Activated CD4-positive, alpha-beta T cell treated with anti-CD3 and anti-CD28 coated beads, Interleukin-2, amount 10 ng/mL, durations not matched to agents 7 days and 5 days (primary cell): Measurements from ENCODE around the gene IFITM1. TPM values are rescaled to one million over a fixed set of nuclear protein-coding genes. Genes with fewer than 3 reads are reported as not detected.
"Not testable (repeated sequence)": the region's sequence is repeated elsewhere in the genome, so short reads cannot be mapped to it uniquely, and the experiment has no call there.

Source experiments
- CTCF ChIA-PET: fragments of 350-600 bp; sonication (Branson Sonifier 250); formaldehyde crosslinking; loops from one replicate; lab custom pipeline; 2021; ENCODE audit warnings: antibody characterized with exemption; lab: Charles Lee
- POLR2A ChIA-PET: fragments of 350-600 bp; sonication (Branson Sonifier 250); formaldehyde crosslinking; loops from one replicate; lab custom pipeline; 2021; ENCODE audit warnings: antibody characterized with exemption; lab: Charles Lee
- DNase-seq: peaks from one replicate; pipeline ENCODE4 v3.0.0-alpha.2; 2020
- H3K27ac Mint-ChIP-seq: one replicate; pipeline ENCODE4 v1.8.0; 2021; ENCODE audit warnings: mild to moderate bottlenecking, moderate library complexity, mixed read lengths
- H3K27me3 Mint-ChIP-seq: one replicate; pipeline ENCODE4 v1.8.0; 2021; ENCODE audit warnings: mixed read lengths
- H3K36me3 Mint-ChIP-seq: one replicate; pipeline ENCODE4 v1.8.0; 2021; ENCODE audit warnings: low read depth, mixed read lengths
- H3K4me1 Mint-ChIP-seq: one replicate; pipeline ENCODE4 v1.8.0; 2021; ENCODE audit warnings: mixed read lengths
- H3K4me3 Mint-ChIP-seq: one replicate; pipeline ENCODE4 v1.8.0; 2021; ENCODE audit warnings: mild to moderate bottlenecking, moderate library complexity, mixed read lengths
- H3K9me3 Mint-ChIP-seq: one replicate; pipeline ENCODE4 v1.8.0; 2021; ENCODE audit warnings: mixed read lengths
- total RNA-seq, 2 experiments: library from RNA; stranded (reverse); gene quantifications; one replicate each; pipeline ENCODE4 v1.2.3, GENCODE V29; 2021

Gene IFITM1
- 1,000 to 10,000 TPM; 1,306 to 1,465 TPM for total RNA-seq

DNA sequence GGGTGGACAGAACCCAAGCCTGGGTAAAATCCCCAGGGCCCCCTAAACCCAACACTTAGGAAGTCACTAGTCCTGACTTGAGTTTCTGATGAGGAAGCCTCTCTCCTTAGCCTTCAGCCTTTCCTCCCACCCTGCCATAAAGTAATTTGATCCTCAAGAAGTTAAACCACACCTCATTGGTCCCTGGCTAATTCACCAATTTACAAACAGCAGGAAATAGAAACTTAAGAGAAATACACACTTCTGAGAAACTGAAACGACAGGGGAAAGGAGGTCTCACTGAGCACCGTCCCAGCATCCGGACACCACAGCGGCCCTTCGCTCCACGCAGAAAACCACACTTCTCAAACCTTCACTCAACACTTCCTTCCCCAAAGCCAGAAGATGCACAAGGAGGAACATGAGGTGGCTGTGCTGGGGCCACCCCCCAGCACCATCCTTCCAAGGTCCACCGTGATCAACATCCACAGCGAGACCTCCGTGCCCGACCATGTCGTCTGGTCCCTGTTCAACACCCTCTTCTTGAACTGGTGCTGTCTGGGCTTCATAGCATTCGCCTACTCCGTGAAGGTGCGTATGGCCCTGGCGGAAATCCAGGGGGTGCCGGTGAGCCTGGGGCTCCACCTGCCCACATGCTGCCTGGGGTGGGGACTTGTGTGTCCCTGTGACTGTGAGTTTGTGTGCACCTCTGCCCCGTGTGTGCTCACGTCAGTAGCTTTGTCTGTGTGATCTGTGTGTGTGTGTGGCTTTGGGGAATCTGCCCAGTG, at the start of gene IFITM1:
IFITM1 (plus strand) TSS at position 254 of the 767 bp plus-strand sequence; CDS start at position 385, 131 bp downstream.
- Mint-ChIP-seq H3K27me3 (no peaks in the 10 kb centered on the region), H3K4me3 (peak within 1 kb of the TSS; percentile 92), H3K9me3 (no peaks in the 10 kb centered on the region), H3K36me3 (peaks cover 50% of the 10 kb centered on the region), H3K4me1 (peaks cover 21% of the 10 kb centered on the region), H3K27ac (peak within 1 kb of the TSS; percentile 99)
- CTCF ChIA-PET: no interaction called here
- POLR2A ChIA-PET: interaction anchor here (1.4 kb wide), 1 partner anchor 107 kb away, joined by 4 read pairs; the partner anchor contains the start of genes BET1L and RIC8A
- DNase-seq: peak; percentile 85

DNA sequence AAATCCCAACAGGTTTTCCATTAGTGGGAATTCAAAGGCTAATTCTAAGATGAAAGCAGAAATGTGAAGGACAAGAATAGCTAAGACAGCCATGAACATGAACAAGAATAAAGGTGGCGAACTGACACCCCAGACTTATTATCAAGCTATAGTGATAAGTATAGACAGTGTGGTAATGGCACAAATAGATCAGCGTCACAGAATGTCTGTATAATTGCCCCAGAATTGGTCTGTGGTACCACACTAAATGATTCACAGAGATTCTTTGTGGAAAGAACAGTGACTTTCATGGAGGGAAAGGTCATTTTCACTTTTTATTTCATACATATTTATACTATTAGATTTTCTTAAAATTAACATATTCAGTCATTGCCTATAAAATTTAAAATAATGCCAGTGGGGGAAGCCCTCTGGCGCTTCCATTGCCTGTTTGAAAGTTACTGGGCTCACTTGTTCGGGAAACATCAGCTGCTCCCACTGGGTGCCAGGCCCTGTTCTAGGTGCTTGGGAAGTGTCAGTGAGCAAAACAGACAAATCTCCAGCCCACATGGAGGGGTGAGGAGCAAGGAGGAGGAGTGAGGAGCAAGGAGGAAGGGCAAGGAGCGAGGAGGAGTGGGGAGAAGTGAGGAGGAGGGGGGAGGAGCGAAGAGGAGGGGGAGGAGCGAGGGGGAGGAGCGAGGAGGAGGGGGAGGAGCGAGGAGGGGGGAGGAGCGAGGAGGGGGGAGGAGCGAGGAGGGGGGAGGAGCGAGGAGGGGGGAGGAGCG, 47.0 kb upstream of the IFITM1 start:
- peak; percentile 33 for DNase-seq
- Mint-ChIP-seq H3K4me3 (peak overlapping the region; percentile 67), H3K36me3 (peaks cover 18% of the 10 kb centered on the region), H3K4me1 (peaks cover 39% of the 10 kb centered on the region), H3K27me3 (no peaks in the 10 kb centered on the region), H3K27ac (peak overlapping the region; percentile 78), H3K9me3 (no peaks in the 10 kb centered on the region)
- ChIA-PET CTCF (interaction anchor here (1.0 to 2.3 kb wide), 5 partner anchors 13 to 252 kb away, joined by 3 to 7 read pairs (median 3); no protein-coding TSS in a partner anchor), POLR2A (no interaction called here)

DNA sequence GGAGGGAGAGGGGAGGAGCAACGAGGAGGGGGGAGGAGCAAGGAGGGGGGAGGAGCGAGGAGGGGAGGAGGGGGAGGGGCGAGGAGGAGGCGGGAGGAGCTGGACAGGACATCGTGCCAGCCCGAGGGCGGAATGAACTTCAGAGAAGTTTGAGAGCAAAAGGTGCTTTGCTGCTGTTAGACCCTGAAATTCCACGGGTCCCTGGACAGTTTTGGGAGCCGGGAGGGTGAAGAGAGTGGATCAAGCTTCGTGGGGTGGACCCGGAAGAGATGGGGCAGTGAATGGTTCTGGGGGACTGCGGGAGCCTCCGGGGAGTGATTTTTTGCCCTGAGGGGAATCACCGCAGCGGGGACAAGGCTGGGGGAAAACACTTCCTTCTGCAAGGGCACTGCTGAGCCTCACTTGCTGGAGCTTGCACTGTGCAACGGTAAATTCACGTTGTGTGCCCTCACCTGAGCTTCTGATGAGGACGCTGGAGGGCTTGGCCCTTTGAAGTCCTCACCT, 46.3 kb upstream of the IFITM1 start:
- no peaks in the 10 kb centered on the region for H3K27me3 Mint-ChIP-seq
- peak; percentile 67 for DNase-seq
- H3K27ac Mint-ChIP-seq: peak overlapping the region; percentile 98
- CTCF ChIA-PET: interaction anchor here (0.9 to 2.3 kb wide), 8 partner anchors 12 to 251 kb away, joined by 3 to 7 read pairs (median 4); no protein-coding TSS in a partner anchor
- peaks cover 19% of the 10 kb centered on the region for H3K36me3 Mint-ChIP-seq
- peak overlapping the region; percentile 78 for H3K4me3 Mint-ChIP-seq
- POLR2A ChIA-PET: interaction anchor here (0.5 to 1.1 kb wide), 2 partner anchors 12 to 45 kb away, joined by 3 read pairs; no protein-coding TSS in a partner anchor
- H3K4me1 Mint-ChIP-seq: peaks cover 40% of the 10 kb centered on the region
- H3K9me3 Mint-ChIP-seq: no peaks in the 10 kb centered on the region

DNA sequence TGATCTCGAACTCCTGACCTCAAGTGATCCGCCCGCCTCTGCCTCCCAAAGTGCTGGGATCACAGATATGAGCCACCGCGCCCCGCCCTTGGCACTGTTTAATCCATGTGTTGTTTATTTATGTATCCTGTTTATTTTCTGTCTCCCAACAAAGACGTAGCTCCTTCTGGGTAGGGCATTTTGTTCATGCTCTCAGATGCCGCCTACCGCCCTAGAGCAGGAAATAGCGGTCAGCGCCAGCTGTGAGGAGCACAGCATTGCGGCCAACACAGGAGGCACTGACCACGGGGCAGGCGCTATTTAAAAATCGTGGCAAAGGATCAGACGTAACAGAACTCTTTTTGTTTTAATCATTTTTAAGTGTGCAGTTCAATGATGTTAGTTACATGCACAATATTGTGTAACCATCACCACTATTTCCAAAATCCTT, 45.1 kb upstream of the IFITM1 start:
- DNase-seq: peak; percentile 81
- H3K9me3 Mint-ChIP-seq: not testable (repeated sequence)

DNA sequence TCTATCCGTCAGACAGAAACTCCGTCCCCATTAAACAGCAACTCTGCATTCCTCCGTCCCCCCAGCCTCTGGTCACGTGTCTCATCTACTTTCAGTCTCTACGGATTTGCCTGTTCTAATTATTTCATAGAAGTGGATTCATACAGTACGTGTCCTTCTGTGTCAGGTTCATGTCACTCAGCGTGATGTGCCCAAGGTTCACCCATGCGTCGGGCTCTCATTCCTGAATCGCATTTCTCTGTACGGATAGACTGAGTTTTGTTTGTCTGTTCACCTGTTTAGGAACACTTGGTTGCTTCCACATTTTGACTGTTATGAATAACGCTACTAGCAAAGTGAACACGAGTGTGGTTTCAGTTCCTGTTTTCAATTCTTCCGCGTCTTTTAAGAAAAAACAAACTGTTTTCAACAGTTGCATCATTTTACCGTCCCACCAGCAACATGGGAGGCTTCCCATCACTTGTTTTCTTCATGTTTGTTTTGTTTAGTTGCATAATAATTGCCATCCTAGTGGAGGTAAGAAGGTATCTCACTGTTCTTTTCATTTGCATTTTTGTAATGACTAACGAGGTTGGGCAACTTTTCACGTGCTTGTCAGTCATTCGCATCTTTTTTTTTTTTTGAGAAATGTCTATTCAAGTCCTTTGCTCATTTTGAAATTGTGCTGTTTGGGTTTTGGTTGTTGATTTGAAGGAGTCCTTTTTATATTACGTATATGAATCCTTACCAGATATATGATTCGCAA, 44.5 kb upstream of the IFITM1 start:
- Mint-ChIP-seq H3K27ac (peak overlapping the region; percentile 98), H3K27me3 (peaks cover 8% of the 10 kb centered on the region), H3K4me1 (peaks cover 40% of the 10 kb centered on the region), H3K4me3 (peak overlapping the region; percentile 78), H3K9me3 (no peaks in the 10 kb centered on the region), H3K36me3 (peaks cover 19% of the 10 kb centered on the region)
- ChIA-PET POLR2A (no interaction called here), CTCF (interaction anchor here (1.0 to 2.3 kb wide), 3 partner anchors 18 to 249 kb away, joined by 3 to 7 read pairs (median 6); no protein-coding TSS in a partner anchor)
- peak; percentile 73 for DNase-seq

More for the DNA sequence above, 45.1 kb upstream of the IFITM1 start:
- CTCF ChIA-PET: interaction anchor here (0.7 to 2.3 kb wide), 7 partner anchors 11 to 250 kb away, joined by 3 to 7 read pairs (median 4); no protein-coding TSS in a partner anchor
- Mint-ChIP-seq H3K27ac (peak overlapping the region; percentile 98), H3K4me3 (peak overlapping the region; percentile 78), H3K4me1 (peaks cover 40% of the 10 kb centered on the region), H3K36me3 (peaks cover 19% of the 10 kb centered on the region)
- POLR2A ChIA-PET: interaction anchor here (1.1 kb wide), 1 partner anchor 10 kb away, joined by 3 read pairs; no protein-coding TSS in a partner anchor
- not testable (repeated sequence) for H3K27me3 Mint-ChIP-seq

DNA sequence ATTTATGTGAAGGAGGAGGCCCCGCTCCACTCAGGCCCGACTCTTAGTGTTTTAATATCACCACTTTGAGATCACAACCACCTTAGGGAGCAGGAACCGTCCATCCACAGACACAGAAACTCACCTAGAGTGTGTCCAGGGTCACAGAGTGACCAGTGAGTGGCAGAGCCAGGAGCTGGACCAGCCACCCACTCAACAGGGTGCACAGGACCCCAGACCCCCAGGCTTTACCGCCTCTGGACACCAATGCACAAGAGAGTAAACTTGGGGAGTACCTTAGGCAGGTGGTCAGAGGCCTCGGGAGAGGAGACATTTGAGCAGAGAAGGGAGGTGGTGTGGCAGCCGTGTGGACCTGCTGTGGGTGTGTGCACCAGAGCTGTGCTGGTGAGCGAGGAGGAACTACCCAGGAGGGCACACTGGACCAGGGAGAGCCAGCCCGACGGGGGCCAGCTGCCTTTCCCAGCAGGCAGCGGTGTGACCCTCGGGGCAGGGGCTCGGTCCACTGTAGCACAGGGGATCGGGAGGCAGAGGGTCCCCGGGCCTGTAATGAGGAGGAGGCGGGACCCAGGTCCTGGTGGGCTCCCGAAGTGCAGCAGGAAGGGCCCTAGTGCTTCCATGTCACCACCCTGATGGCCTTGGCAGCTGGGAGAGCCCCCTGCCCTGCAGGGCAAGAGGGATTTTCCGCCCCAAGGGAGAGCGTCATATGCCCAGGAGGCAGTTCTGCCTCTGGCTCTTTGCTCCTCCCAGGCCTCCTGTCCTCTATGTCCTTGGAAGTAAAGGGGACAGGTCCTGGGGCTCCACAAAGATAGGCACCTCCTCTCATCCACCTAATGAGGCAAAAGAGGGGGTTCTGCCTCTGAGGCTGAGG, 43.2 kb upstream of the IFITM1 start:
- POLR2A ChIA-PET: no interaction called here
- peaks cover 40% of the 10 kb centered on the region for H3K4me1 Mint-ChIP-seq

DNA sequence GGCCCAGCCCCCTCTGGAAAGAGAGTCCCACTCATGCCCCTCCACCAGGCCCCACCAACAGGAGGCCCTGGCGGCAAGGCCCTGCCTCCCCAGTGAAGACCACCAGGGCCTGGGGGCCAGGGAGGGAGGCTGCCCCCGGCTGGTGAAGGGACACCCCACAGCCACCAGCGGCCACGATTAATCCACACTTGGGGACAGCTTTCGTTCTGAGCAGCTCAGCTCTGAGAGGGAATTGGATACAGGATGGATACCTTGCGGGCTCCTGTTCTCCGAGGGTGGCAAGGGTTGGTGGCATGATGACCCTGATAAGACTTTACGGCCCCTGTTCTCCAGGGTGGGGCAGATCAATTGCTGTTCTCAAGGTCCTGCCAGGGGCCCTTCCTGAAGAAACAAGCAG, 42.5 kb upstream of the IFITM1 start:
- no peak overlapping the region for H3K4me3 Mint-ChIP-seq
- H3K4me1 Mint-ChIP-seq: peaks cover 40% of the 10 kb centered on the region
- H3K27ac Mint-ChIP-seq: peak overlapping the region; percentile 25
- peaks cover 5% of the 10 kb centered on the region for H3K9me3 Mint-ChIP-seq
- ChIA-PET POLR2A (no interaction called here), CTCF (interaction anchor here (1.1 to 1.2 kb wide), 2 partner anchors 10 to 21 kb away, joined by 3 read pairs; no protein-coding TSS in a partner anchor)
- H3K36me3 Mint-ChIP-seq: peaks cover 24% of the 10 kb centered on the region
- DNase-seq: no peak
- H3K27me3 Mint-ChIP-seq: peaks cover 22% of the 10 kb centered on the region

More for the DNA sequence above, 43.2 kb upstream of the IFITM1 start:
- Mint-ChIP-seq H3K27ac (peak overlapping the region; percentile 98), H3K27me3 (peaks cover 17% of the 10 kb centered on the region), H3K36me3 (peaks cover 19% of the 10 kb centered on the region), H3K9me3 (no peaks in the 10 kb centered on the region), H3K4me3 (no peak overlapping the region)
- CTCF ChIA-PET: interaction anchor here (1.1 to 1.2 kb wide), 2 partner anchors 10 to 20 kb away, joined by 3 read pairs; no protein-coding TSS in a partner anchor
- DNase-seq: no peak

DNA sequence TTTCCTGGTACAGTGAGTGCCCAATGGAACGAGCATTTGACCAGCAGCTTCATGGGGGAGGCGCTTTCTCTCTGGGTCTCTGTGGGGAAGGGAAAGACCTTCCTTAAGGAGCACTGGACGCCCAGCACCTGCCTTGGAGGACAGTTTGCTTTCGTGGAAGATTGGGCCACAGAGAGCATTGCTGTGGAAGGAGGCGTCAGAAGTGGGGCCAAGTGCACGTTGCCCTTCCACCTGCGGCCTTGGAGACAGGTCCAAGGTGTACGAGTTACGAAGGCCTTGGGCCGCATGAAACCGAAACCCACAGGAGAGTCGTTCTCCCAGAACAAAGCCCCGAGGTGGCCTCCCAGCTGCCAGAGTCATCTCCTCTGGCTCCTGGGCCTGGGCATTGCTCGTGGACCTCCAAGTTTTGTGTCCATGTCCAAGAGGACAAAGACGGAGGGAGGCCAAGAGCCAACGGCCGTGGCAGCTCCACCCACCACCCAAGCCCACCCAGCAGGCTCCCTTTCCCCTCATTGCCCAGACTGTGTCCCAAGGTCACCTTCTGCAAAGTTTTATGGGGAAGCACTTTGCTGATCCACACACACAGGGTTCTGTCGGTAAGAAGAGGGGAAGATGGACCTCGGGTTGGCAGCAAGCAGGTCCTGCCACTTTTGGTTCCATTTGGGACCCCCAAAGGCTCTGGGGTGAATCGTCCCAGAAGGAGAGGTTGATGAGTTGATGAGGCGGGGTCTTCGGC, 41.5 kb upstream of the IFITM1 start:
- CTCF ChIA-PET: interaction anchor here (0.7 to 1.2 kb wide), 2 partner anchors 22 to 90 kb away, joined by 3 read pairs; no protein-coding TSS in a partner anchor
- Mint-ChIP-seq H3K4me3 (no peak overlapping the region), H3K27me3 (peaks cover 29% of the 10 kb centered on the region)

DNA sequence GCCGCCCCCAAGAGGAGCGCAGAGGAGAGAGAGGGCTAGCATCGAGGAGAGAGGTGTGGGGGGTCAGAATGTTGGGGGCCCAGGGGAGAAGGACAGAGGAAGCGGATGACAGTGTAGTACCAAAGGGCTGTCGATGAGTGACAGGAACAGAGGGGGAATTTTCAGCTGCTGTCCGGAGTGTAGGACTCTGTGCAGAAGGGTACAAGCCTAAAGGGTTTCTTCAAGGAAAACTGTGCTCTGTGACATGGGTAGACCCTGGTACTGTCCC, 41.0 kb upstream of the IFITM1 start:
- Mint-ChIP-seq H3K9me3 (peaks cover 14% of the 10 kb centered on the region), H3K4me1 (peaks cover 43% of the 10 kb centered on the region), H3K27ac (no peak overlapping the region), H3K4me3 (no peak overlapping the region), H3K36me3 (peaks cover 36% of the 10 kb centered on the region), H3K27me3 (peaks cover 32% of the 10 kb centered on the region)
- DNase-seq: no peak
- ChIA-PET CTCF (no interaction called here), POLR2A (no interaction called here)

More for the DNA sequence above, 41.5 kb upstream of the IFITM1 start:
- Mint-ChIP-seq H3K9me3 (peaks cover 11% of the 10 kb centered on the region), H3K27ac (no peak overlapping the region), H3K36me3 (peaks cover 34% of the 10 kb centered on the region), H3K4me1 (peaks cover 42% of the 10 kb centered on the region)
- POLR2A ChIA-PET: no interaction called here
- DNase-seq: no peak

DNA sequence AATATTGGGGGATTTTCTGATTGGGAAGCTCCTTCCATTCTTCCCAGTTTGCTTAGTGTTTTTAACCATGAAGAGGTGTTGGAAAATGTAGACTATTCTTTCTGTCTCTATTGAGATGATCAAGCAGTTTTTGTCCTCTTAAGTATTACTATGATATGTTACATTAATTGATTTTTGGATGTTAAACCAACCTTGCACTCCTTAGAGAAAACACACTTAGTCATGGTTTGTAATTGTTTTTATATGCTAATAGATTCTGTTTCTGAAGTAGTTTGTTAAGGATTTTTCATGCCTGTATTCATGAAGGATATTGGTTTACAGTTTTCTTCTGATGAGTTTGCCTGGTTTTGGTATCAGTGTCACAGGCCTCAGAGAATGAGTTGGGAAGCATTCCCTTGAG, 37.6 kb upstream of the IFITM1 start:
- ChIA-PET CTCF (interaction anchor here (0.7 to 1.1 kb wide), 2 partner anchors 26 to 243 kb away, joined by 3 read pairs; no protein-coding TSS in a partner anchor), POLR2A (no interaction called here)
- DNase-seq: no peak
- Mint-ChIP-seq H3K9me3 (peaks cover 14% of the 10 kb centered on the region), H3K4me1 (peaks cover 32% of the 10 kb centered on the region), H3K27me3 (peaks cover 44% of the 10 kb centered on the region), H3K27ac (no peak overlapping the region), H3K36me3 (peaks cover 35% of the 10 kb centered on the region), H3K4me3 (no peak overlapping the region)
